HG03558 (cell line): ENCODE measurements around the gene PRKN.
"Not testable (repeated sequence)": the region's sequence is repeated elsewhere in the genome, so short reads cannot be mapped to it uniquely, and the experiment has no call there.

Experiments
- ATAC-seq: cut with Tn5 transposase; IDR thresholded peaks from one replicate; pipeline ENCODE4 v1.9.1; 2021; ENCODE audit warnings: moderate number of reproducible peaks; ENCODE audit not compliant: unreplicated experiment; ENCODE audit errors: extremely low read depth

The PRKN gene

DNA sequence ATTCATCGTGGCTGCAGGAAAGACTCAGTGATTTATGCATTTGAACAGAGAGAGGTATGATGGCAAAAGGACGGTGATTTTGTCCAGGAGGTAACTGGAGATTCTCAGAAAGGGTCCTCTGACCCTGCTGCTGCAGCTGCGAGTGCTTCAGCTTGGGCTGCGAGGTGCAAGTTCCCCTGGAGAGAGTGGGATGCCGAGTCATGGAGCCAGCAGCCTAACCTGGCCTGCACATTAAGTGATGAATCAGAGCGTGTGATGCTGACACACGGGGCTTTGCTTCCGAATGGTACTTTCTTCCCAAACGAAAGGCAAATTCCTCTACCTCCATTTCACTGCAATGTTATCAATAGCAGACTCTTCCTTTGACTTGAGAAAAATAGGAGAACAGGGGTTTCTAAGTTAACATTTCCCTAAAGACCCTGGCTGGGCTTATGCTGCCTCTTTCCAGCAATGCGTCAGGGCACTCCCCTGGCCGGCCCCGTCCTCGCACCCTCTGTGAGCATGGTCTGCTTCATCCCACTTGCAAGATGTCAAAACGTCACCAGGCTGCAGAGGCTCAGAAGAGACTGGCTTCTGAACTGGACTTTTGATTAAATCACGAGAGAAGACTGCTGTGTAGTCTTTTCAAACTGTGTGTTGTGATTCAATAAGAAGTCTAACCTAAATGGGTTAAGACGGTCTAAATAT, 825.7 kb downstream of the PRKN start:
- no peak for ATAC-seq

DNA sequence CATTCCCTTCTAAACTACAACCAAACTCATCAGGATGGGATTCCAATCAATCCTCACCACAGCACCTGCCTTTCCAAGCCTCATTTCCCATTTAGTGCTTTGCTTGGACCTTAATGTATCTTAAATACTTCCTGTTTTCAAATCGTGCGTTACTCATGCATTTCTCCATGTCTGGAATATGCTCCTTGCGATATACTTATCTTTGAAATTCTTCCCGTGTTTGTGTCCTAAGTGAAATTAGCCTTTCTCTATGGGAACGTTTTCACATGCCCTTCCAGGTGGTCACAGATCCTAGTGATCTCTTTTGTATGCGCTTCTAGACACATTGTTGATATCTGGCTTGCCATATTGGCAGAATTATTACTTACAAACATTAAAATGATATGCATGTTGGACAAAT, 833.1 kb downstream of the PRKN start:
- ATAC-seq: no peak

DNA sequence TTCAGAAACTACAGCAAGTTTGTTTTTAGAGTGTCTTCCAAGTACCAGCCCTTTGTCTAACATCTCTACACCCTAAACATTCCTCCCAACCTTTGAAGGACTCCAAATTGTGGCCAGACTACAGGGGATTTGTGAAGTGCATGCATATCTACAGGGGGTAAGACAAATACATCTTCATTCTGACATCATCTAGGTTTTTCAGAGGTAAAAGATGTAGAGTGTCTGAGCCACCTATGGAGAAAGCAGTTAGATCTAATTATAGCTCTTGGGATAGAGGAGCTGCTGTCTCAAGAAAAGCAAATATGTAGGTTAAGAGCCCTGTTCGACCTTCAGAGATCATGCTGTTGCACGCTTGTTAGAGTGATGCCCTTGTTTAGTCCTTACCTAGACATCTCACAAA, 836.0 kb downstream of the PRKN start:
- no peak for ATAC-seq

DNA sequence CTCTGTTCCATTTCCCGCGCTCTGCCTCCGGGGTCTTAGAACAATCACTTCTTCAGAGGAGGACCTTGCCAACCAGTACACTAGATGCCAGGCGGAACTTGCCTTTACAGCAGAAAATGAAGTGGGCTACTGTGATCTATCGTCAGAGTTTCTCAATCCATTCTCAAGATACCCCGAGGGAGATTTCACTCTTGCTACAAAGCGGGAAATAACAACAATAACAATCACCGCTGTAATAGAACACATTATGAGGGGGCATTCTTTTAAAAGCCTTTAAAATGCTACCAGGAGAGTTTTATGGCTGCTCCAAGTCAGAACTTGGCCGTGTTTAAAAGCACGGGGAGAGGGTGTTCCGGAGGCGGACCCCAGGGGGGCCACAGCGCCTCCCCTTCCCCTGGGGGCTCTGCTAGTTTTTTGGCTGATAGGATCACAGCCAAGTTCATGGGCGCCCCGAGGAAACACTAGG, 836.7 kb downstream of the PRKN start:
- no peak for ATAC-seq

DNA sequence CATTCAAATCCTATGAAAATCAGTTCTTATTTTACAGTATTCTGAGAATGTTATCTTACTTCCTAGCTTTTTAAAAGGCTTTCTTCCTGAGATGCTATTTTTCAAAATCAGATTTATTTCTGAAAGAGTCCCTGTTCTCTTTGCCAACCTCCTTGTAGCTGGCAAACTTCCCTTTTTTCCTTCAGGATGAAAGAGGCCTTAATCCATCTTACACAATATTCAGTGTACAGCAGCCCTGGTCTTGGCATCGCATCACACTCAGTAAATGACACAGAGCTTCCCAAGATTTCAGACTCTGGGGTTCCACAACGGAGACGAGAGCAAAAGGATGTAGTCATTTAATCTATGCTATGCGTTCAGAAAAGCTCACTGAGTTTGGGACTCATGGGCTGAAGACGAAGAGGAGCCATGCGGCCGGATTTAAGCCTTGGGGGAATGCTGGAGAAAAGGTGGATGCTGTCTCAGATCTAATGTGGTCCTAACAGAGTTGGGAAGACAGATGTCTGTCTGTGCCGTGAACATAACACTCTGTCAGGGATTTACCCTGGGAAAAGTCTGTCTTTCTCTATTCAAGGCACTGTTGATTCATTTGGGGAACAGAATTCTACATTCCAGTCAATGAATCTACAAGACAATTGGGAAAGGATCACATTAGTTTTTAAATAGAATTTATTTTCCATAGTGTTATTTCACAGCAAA, 837.3 kb downstream of the PRKN start:
- ATAC-seq: no peak

DNA sequence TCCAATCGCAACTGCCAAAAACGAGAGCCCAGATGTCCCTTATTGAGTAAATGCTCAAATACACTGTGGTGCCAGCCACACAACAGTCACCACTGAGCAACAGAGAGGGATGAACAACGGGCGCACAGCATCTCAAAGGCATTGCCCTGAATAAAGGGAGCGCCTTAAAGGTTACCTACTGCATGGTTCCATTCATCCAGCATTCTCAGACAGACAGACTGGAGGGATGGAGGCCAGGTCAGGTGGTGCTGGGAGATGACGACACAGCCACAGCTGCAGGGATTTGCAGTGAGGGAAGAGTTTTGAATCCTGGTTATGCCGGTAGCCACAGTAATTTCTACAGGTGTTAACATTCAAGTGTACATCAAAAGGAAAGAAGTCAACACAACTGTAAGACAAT, 838.2 kb downstream of the PRKN start:
- ATAC-seq: no peak

DNA sequence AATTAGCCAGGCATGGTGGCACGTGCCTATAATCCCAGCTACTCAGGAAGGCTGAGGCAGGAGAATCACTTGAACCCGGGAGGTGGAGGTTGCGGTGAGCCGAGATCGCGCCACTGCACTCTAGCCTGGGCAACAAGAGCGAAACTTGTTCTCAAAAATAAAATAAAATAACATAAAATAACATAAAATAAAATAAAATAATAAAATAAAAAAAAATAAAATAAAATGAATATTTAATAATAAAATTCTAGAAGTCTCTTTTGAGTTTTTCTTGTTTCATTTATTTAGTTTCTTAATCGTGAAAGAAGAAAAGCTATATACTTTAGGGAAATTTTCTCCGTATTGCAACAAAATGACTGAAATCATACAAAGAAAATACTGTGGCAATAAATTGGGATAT, 841.0 kb downstream of the PRKN start:
- ATAC-seq: not testable (repeated sequence)

DNA sequence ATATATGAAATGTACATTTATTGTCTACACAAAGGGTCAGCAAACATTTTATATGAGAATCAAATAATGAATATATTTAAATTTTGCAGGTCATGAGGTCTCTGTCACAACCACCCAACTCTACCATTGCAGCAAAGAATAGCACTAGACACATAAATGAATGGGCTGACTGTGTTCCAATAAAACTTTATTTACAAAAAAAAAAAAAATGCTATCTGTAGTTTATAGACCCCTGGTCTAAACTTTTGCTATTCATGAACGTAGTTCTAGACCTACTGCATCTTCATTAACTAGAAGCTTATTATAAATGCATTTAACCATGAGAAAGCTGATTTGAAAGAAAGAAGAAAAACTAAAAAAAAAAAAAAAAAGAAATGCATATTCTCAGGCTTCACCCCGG, 842.8 kb downstream of the PRKN start:
- no peak for ATAC-seq

DNA sequence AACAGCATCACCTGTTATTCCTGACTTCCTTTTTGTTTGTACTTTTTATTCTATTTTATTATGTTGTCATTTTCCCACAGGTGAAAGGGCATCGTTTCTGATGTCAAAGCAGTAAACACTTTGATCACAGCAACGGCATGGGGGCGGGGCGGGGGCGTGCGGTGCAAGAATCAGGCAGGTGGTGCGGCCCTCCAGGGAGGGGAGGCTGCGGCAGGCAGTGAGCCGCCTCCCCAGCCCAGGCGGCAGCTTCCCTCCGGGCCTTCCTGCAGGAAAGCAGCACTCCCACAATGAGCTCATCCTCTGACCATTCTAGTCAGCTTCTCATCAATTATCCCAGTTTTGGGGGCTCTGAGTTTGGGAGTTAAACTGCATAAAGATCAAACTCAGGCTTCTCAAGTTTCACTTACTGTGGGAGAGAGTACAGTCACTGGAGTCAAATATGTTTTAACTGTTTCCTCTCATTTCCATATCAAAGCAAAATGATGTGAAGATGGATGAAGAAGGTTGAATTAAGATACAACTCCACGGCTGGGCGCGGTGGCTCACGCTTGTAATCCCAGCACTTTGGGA, 845.3 kb downstream of the PRKN start:
- no peak for ATAC-seq

DNA sequence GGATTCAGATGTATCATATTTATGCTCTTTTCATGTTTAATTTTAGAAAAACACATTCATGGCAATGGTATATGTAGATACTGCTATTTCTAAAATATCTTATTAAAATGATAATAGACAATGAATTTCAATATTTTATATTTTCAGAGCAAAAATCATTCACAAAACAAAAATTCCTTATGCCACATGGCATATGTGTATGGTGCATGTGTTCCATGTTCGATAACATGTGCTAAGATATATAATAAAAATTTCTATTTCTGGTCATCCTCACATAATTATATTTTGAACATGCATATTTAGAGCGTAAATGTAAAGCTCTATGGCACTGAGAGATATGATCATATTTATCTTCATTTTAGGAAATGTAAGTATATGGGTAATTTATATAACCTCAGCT, 847.5 kb downstream of the PRKN start:
- no peak for ATAC-seq

DNA sequence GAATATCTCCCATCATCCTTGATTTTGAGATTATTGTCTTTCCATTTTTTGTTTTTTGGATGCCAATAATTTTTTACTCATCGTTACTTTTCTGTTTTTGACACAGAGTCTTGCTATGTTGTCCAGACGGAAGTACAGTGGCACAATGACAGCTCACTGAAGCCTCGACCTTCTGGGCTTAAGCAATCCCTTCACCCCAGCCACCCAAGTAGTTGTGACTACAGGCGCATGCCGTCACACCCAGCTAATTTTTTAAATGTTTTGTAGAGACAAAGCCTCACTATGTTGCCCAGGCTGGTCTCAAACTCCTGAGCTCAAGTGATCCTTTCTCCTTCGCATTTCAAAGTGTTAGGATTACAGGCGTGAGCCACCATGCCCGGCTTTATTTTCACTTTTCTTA, 851.3 kb downstream of the PRKN start:
- ATAC-seq: no peak

DNA sequence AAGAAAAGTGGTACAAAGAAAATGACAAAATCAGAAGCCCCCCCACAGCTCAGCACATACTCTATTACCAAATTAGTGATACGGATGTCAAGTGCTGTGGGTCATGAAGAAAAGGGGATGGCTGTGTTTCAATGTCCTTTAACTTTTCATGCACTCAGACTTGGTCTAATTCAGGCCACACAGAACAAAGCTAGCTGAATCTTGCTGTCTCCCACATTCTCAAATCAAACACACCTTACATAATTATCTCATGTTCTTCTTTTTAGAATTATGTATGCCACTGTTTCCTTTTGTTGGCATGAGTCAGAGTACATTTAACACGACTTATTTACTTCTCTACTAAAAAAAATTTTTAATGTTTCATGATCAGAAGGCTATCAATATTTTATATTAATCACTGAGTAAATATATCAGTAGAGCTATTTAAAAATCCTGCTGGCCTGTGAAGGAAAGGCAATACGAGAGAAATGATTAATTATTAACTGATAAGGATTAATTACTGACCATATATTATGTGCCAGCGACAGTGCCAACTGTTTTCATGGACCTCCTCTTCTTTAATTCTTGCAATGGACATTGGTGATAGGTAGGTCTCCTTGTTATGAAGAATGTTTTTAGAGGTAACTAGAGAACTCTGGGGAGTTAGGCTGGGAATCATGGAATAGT, 857.2 kb downstream of the PRKN start:
- no peak for ATAC-seq

DNA sequence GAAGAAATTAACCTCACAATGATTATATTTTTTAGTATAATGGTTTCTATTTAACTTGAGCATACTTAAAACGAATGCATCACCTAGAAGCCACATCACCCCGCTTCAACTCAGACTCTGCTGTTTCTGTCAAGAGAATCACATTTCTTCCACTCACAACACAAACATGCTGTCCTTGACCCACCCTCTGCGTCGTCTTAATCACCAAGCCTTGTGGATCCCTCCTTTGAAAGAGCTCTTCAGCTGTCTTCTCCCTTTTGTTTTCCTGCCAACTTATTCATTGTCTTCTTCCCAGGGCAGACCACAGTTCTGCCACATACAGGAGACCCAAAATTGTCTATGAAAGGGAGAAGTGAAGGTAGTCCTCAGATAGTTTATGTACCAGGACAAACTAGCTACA, 858.1 kb downstream of the PRKN start:
- ATAC-seq: no peak

DNA sequence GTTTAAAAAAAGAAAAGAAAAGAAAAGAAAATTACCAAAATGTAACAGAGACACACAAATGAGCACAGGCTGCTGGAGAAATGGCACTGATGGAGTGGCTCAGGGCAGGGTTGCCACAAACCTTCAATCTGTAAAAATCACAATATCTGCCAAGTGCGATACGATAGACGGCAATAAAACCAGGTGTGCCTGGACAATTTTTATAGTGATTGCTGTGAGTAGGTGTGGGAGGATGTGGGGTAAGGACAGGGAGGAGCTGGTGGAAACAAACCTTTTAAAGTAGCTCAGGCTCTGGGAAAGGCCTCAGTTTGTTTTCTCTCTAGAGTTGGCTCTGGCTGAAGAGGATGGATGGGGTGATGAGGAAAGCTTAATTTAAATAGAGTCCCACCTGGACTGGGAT, 861.0 kb downstream of the PRKN start:
- ATAC-seq: no peak

DNA sequence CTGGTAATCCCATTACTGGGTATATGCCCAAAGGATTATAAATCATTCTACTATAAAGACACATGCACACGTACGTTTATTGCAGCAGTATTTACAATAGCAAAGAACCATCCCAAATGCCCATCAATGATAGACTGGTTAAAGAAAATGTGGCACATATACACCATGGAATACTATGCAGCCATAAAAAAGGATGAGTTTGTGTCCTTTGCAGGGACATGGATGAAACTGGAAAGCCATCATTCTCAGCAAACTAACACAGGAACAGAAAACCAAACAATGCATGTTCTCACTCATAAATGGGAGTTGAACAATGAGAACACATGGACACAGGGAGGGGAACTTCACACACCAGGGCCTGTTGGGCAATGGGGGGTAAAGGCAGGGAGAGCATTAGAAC, 866.5 kb downstream of the PRKN start:
- ATAC-seq: not testable (repeated sequence)

DNA sequence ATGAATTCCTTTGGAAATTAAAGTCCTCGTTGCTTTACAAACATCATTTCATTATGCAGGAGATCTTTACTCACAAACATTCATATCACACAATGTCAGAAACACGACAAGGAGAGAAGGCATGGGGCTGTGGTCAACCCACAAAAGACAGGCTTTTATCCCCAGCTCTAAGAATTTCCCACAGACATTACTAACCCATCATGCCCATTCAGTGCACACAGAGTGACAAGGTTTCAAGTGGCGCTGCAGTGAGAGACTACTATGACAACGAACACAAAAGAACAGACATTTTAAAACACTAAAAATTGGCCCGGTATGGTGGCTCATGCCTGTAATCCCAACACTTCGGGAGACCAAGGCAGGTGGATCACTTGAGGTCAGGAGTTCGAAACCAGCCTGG, 873.9 kb downstream of the PRKN start:
- no peak for ATAC-seq

DNA sequence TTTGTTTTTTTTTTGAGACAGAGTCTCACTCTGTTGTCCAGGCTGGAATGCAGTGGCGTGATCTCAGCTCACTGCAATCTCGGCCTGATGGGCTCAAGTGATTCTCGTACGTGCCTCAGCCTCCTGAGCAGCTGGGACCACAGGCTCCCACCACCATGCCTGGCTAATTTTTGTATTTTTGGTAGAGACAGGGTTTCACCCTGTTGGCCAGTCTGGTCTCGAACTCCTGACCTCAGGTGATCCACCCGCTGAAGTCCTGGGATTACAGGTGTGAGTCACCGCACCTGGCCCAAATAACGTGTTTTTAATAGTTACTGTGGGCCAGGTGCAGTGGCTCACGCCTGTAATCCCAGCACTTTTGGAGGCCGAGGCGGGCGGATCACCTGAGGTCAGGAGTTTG, 876.1 kb downstream of the PRKN start:
- ATAC-seq: not testable (repeated sequence)

DNA sequence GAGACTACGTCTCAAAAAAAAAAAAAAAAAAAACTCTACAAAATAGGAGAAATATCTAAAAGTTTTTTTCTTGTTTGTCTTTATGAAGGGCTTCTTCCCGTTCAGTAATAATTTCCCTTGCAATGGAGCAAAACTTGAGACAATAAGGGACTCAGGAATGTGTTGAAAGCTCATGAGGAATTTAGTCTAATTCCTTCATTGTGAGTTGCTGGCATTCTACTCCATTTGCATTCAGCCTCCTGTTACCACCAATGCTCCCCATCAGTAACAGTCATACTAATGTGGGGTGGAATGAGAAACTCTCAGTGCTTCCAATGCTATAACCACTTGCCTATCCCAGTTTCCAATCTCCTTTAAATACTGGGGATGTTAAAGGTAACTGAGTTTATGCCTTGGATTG, 877.0 kb downstream of the PRKN start:
- no peak for ATAC-seq

DNA sequence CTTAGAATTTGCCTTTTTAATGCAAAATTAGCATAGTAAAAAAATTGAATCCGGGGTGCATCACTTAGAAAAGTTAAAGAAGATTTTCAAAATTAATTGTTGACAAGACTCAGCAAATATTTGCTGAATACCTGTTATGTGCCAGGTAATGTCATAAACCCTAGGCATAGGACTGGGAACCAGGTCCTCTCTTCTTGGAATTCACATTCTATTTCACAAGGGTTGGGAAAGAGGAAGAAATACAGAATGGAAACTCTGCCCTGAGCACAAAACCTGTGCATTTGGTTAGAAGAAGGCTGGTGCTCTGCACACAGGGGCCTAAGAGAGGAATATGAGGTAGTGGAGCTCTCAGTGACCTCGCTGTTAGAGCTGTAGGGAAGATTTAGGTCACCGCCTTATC, 879.9 kb downstream of the PRKN start:
- ATAC-seq: no peak

DNA sequence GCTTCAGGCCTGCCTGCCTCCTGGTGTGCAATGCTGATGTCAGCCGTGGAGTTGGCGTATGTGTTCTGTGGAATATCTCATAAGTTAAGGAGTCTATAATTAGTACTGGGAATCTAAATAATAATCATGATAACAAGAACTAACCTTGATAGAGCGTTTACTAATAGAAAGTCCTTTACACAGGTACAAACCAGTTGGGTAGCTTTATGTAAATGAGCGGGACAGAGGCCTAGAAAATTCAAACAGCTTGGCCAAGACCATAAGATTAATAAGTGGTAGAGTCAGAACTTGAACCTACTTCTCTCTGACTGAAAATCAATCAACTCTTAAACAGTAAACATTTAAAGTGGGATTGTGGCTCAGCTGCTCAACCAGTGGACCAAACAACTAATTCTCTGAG, 882.8 kb downstream of the PRKN start:
- no peak for ATAC-seq

DNA sequence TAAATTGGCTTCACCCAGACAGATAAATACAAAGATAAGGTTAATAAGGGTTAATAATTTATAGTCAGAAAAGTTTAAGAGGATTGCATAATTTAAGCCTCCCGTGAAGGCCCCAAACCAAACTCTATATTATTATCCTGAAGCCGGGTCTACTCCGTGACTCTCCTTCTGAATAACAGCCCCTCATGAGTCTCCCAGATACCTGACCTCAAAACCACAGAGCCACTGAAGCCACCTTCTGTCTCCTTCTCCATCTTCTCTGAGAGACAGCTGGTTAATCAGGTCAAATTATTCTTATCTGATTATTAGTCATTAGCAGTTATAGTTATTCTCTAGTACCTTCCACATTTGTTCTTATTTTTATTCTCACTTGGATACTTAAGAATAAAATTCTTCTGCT, 884.5 kb downstream of the PRKN start:
- ATAC-seq: no peak
